IMR-90 (cell line): ENCODE data around the gene BLTP1. TPM values are rescaled to one million over a fixed set of nuclear protein-coding genes. Genes with fewer than 3 reads are reported as not detected.

Experiments used
- ATAC-seq: fragments of 200-7000 bp; cut with Tn5 transposase; 2 replicates; pipeline ENCODE4 v1.9.1; 2020; ENCODE audit warnings: low read depth, mild to moderate bottlenecking, moderate library complexity
- BruUV-seq: library from RNA; stranded (reverse); fragments of 400-500 nt; replicated peaks from 2 replicates; lab custom pipeline; 2021; lab: Mats Ljungman, UMichigan
- CTCF ChIA-PET: fragments of 300-600 bp; formaldehyde crosslinking; extraction: SDS; loops from one replicate; lab custom pipeline; 2021; ENCODE audit warnings: antibody characterized with exemption; lab: Yijun Ruan, JAX
- POLR2A ChIA-PET: fragments of 300-600 bp; sonication (Branson Sonifier 250); formaldehyde crosslinking; loops from one replicate; lab custom pipeline; 2022; ENCODE audit warnings: antibody characterized with exemption; ENCODE audit not compliant: unreplicated experiment; lab: Charles Lee
- DNase-seq: peaks from one replicate; pipeline ENCODE4 v3.0.0; 2013
- H2AFZ ChIP-seq: replicated peaks from 2 replicates; pipeline ENCODE3; 2013; ENCODE audit warnings: low read length, mild to moderate bottlenecking; ENCODE audit not compliant: poor library complexity
- H2AK5ac ChIP-seq: 2 replicates; pipeline ENCODE4 v1.6.1; 2013; ENCODE audit warnings: low read depth, low read length, inconsistent platforms
- H2AK9ac ChIP-seq: replicated peaks from 2 replicates; pipeline ENCODE3; 2013; ENCODE audit warnings: mild to moderate bottlenecking, low read depth, low read length, moderate library complexity; ENCODE audit not compliant: poor library complexity
- H2BK120ac ChIP-seq: 2 replicates; pipeline ENCODE4 v1.6.1; 2013; ENCODE audit warnings: low read depth, low read length, inconsistent platforms
- H2BK15ac ChIP-seq: 3 replicates; pipeline ENCODE4 v1.6.1; 2013; ENCODE audit warnings: low read depth, low read length, inconsistent platforms
- H2BK20ac ChIP-seq: 2 replicates; pipeline ENCODE4 v1.6.1; 2013; ENCODE audit warnings: low read depth, mild to moderate bottlenecking, inconsistent platforms, low read length, moderate library complexity
- H2BK5ac ChIP-seq: 2 replicates; pipeline ENCODE4 v1.6.1; 2013; ENCODE audit warnings: mild to moderate bottlenecking, low read depth, low read length, inconsistent platforms; ENCODE audit not compliant: poor library complexity, severe bottlenecking
- H3K14ac ChIP-seq: replicated peaks from 2 replicates; pipeline ENCODE4 v1.6.1; 2013; ENCODE audit warnings: low read depth, low read length, inconsistent platforms
- H3K18ac ChIP-seq: 2 replicates; pipeline ENCODE4 v1.6.1; 2013; ENCODE audit warnings: low read depth, low read length, control low read depth
- H3K23ac ChIP-seq: 2 replicates; pipeline ENCODE4 v1.6.1; 2013; ENCODE audit warnings: low read depth, low read length, inconsistent platforms
- H3K27ac ChIP-seq: 2 replicates; pipeline ENCODE4 v1.5.1; 2013; ENCODE audit warnings: mild to moderate bottlenecking, control low read depth, low read length; ENCODE audit not compliant: insufficient read depth
- H3K27me3 ChIP-seq: 2 replicates; pipeline ENCODE4 v1.6.1; 2013; ENCODE audit warnings: low read length; ENCODE audit not compliant: control insufficient read depth, insufficient read depth
- H3K36me3 ChIP-seq: 2 replicates; pipeline ENCODE4 v1.6.1; 2013; ENCODE audit warnings: low read length, mixed read lengths; ENCODE audit not compliant: control insufficient read depth, insufficient read depth
- H3K4ac ChIP-seq: 2 replicates; pipeline ENCODE4 v1.6.1; 2013; ENCODE audit warnings: low read depth, low read length, inconsistent platforms
- H3K4me1 ChIP-seq: 2 replicates; pipeline ENCODE4 v1.6.1; 2013; ENCODE audit warnings: low read length, mixed read lengths; ENCODE audit not compliant: control insufficient read depth, insufficient read depth
- H3K4me2 ChIP-seq: 2 replicates; pipeline ENCODE4 v1.6.1; 2013; ENCODE audit warnings: low read depth, mild to moderate bottlenecking, control low read depth, low read length, moderate library complexity
- H3K4me3 ChIP-seq: 2 replicates; pipeline ENCODE4 v1.5.1; 2013; ENCODE audit warnings: low read depth, mild to moderate bottlenecking, control low read depth, low read length, moderate library complexity; ENCODE audit not compliant: insufficient read depth
- H3K56ac ChIP-seq: 2 replicates; pipeline ENCODE4 v1.6.1; 2013; ENCODE audit warnings: low read length, inconsistent platforms; ENCODE audit not compliant: insufficient read depth; ENCODE audit errors: extremely low read depth
- H3K79me1 ChIP-seq, 2 experiments: 2 replicates each; pipeline ENCODE4 v1.6.1; 2013; ENCODE audit warnings: low read length in 2 of 2, inconsistent platforms in 1 of 2, low read depth in 1 of 2
- H3K9ac ChIP-seq: 2 replicates; pipeline ENCODE4 v1.6.1; 2013; ENCODE audit warnings: low read depth, low read length, control low read depth
- H3K9me1 ChIP-seq: 2 replicates; pipeline ENCODE4 v1.6.1; 2013; ENCODE audit warnings: low read length, inconsistent platforms; ENCODE audit not compliant: insufficient read depth
- H3K9me3 ChIP-seq: 2 replicates; pipeline ENCODE4 v1.6.1; 2013; ENCODE audit warnings: low read length; ENCODE audit not compliant: control insufficient read depth, insufficient read depth
- H4K20me1 ChIP-seq: 2 replicates; pipeline ENCODE4 v1.6.1; 2013; ENCODE audit warnings: low read length, inconsistent platforms; ENCODE audit not compliant: insufficient read depth
- H4K5ac ChIP-seq: 2 replicates; pipeline ENCODE4 v1.6.1; 2013; ENCODE audit warnings: mild to moderate bottlenecking, low read depth, low read length, control low read depth
- H4K8ac ChIP-seq, 2 experiments: 2 replicates each; pipeline ENCODE4 v1.6.1; 2013; ENCODE audit warnings: low read depth in 2 of 2, low read length in 2 of 2, control low read depth in 1 of 2, inconsistent platforms in 1 of 2
- H4K91ac ChIP-seq: 2 replicates; pipeline ENCODE4 v1.6.1; 2013; ENCODE audit warnings: low read depth, low read length, inconsistent platforms; ENCODE audit not compliant: insufficient read depth
- CEBPB ChIP-seq: IDR thresholded peaks from 2 replicates; pipeline ENCODE4 v1.6.1; 2012; ENCODE audit warnings: low read depth, low read length, improper control_type of control experiment
- MAFK ChIP-seq: IDR thresholded peaks from 2 replicates; pipeline ENCODE4 v1.6.1; 2012; ENCODE audit warnings: low read depth, low read length, improper control_type of control experiment
- MAZ ChIP-seq: IDR thresholded peaks from 2 replicates; pipeline ENCODE4 v1.6.1; 2012; ENCODE audit warnings: low read depth, mild to moderate bottlenecking, low read length, improper control_type of control experiment, moderate library complexity, borderline replicate concordance
- NFE2L2 ChIP-seq: fragments of 150-350 bp; IDR thresholded peaks from 2 replicates; pipeline ENCODE4 v1.6.1; 2016; ENCODE audit warnings: low read depth, mild to moderate bottlenecking, low read length
- RAD21 ChIP-seq: IDR thresholded peaks from 2 replicates; pipeline ENCODE4 v1.6.1; 2012; ENCODE audit warnings: low read length, improper control_type of control experiment
- RCOR1 ChIP-seq: IDR thresholded peaks from 2 replicates; pipeline ENCODE4 v1.6.1; 2012; ENCODE audit warnings: mild to moderate bottlenecking, low read length, improper control_type of control experiment; ENCODE audit not compliant: insufficient replicate concordance
- SMC3 ChIP-seq: fragments of 150-350 bp; IDR thresholded peaks from 2 replicates; pipeline ENCODE4 v1.6.1; 2016; ENCODE audit warnings: low read depth, mild to moderate bottlenecking, antibody characterized with exemption, low read length, moderate library complexity
- WGBS, 2 experiments: methylation state at CpG; one replicate each; pipeline versions ENCODE4 v1.1.5 to v1.1.7; 2013; ENCODE audit warnings: missing lambda C conversion rate in 2 of 2; ENCODE audit not compliant: insufficient read length in 1 of 2; ENCODE audit errors: extremely low coverage in 2 of 2; 5-methylcytosine and 5-hydroxymethylcytosine counted together
- dilution Hi-C: fragments of 300-500 bp; cut with HindIII; formaldehyde crosslinking; loops from one replicate; pipeline ENCODE4 v1.14.3; 2018; ENCODE audit warnings: low sequenced_read_pairs; ENCODE audit not compliant: unreplicated experiment
- in situ Hi-C: fragments of 300-500 bp; cut with MboI; formaldehyde crosslinking; loops from 3 replicates; pipeline ENCODE4 v1.14.3; 2019; ENCODE audit warnings: low sequenced_read_pairs, inconsistent platforms, mixed read lengths
- intact Hi-C: fragments of 100-400 bp; cut with micrococcal nuclease; formaldehyde crosslinking; loops from 2 replicates; pipeline ENCODE4 v1.10.0; 2022
- polyA plus RNA-seq, 3 experiments: library from polyadenylated mRNA; depleted of rRNA; stranded (reverse); fragments of >200 nt; gene quantifications; 2 replicates each; pipeline ENCODE4 v1.2.3, GENCODE V29; 2012; ENCODE audit warnings: low replicate concordance in 1 of 3
- total RNA-seq: library from RNA; depleted of rRNA; stranded (reverse); fragments of >200 nt; gene quantifications from 2 replicates; pipeline ENCODE4 v1.2.3, GENCODE V29; 2012; rRNA removed
- TF ChIP-seq, protein P1 (sequence below): fragments of 150-350 bp; IDR thresholded peaks from 2 replicates; pipeline ENCODE4 v1.6.1; 2016; ENCODE audit warnings: low read depth, mild to moderate bottlenecking, low read length, moderate library complexity, borderline replicate concordance

The BLTP1 gene
- total and polyA plus RNA-seq, 2 of the 4 experiments (the other 2 are of a cell fraction), result 18.9 to 92.7 TPM

DNA sequence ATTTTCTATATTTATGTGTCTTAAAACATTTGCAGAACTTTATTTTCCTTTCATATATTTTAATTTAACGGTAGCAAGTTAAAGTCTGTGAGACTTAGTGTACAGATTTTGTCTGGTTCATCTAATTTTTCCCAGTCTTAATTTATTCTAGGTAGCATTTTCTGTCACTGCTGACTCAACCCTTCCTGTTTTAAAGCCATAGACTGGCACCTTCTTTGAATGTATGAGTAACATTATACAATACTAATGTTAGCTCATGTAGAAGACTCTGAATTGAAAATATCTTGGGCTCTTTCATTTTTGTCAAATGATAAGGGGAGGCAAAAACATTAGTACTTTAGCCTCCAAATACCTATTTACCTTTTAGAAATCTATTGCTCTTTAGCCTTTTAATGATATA, 43.6 kb downstream of the BLTP1 start:
- Histone ChIP-seq H3K4me2 (no peak overlapping the region), H2BK20ac (no peak overlapping the region), H4K91ac (no peak overlapping the region), H3K9me3 (no peaks in the 10 kb centered on the region), H3K56ac (no peak overlapping the region), H3K27ac (no peak overlapping the region), H3K14ac (no peak overlapping the region), H3K79me1 (0 out of 4 replicates have a peak, but pooled peaks cover 0 to 3% of the 10 kb centered on the region in 2 experiments), H2AK5ac (no peak overlapping the region), H3K4me1 (no peaks in the 10 kb centered on the region), H4K5ac (no peak overlapping the region), H2AK9ac (no peak overlapping the region), H2AFZ (no peak overlapping the region), H3K36me3 (peaks cover 7% of the 10 kb centered on the region; the same call in 1 of the 2 replicates), H3K18ac (no peak overlapping the region), H3K9ac (no peak overlapping the region), H3K9me1 (no peaks in the 10 kb centered on the region), H4K8ac (no peak overlapping the region), H3K27me3 (no peaks in the 10 kb centered on the region), H4K20me1 (no peaks in the 10 kb centered on the region), H3K23ac (no peak overlapping the region), H3K4me3 (no peak overlapping the region), H2BK5ac (no peak overlapping the region), H2BK15ac (no peak overlapping the region), H2BK120ac (no peak overlapping the region), H3K4ac (no peak overlapping the region)
- BruUV-seq, result no TSS peak
- CTCF ChIA-PET, result no interaction called here
- dilution Hi-C loops (no loop called here), in situ Hi-C loops (no loop called here), intact Hi-C loops (no loop called here)
- TF ChIP-seq CEBPB, result no peak
- no peak for TF ChIP-seq MAFK
- no peak for TF ChIP-seq RCOR1
- TF ChIP-seq, protein P1, sequence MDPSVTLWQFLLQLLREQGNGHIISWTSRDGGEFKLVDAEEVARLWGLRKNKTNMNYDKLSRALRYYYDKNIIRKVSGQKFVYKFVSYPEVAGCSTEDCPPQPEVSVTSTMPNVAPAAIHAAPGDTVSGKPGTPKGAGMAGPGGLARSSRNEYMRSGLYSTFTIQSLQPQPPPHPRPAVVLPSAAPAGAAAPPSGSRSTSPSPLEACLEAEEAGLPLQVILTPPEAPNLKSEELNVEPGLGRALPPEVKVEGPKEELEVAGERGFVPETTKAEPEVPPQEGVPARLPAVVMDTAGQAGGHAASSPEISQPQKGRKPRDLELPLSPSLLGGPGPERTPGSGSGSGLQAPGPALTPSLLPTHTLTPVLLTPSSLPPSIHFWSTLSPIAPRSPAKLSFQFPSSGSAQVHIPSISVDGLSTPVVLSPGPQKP, result no peak
- no peak for TF ChIP-seq NFE2L2
- no peak for TF ChIP-seq RAD21
- no peak for TF ChIP-seq MAZ
- TF ChIP-seq SMC3, result no peak
- ATAC-seq, result no peak
- WGBS, 2 experiments, result no CpG with 5 or more reads among the region's 1 CpG
- POLR2A ChIA-PET, result no interaction called here
- no peak for DNase-seq

Other genes with a start within 250 kb of the BLTP1 start
- gene TRPC3, start 200.3 kb upstream of the BLTP1 start, total RNA-seq, result 2.5 and 2.7 TPM in 2 replicates
- gene TRPC3, start 200.3 kb upstream of the BLTP1 start, polyA plus RNA-seq (2012; rRNA removed), result 1.1 and 1.2 TPM in 2 replicates
- not detected in 2 replicates for gene ADAD1, start 226.7 kb downstream of the BLTP1 start, total RNA-seq
- not detected in 2 replicates for gene ADAD1, start 226.7 kb downstream of the BLTP1 start, polyA plus RNA-seq (2012; rRNA removed)